ENCODE measurements around the gene SET.

The SET gene

DNA sequence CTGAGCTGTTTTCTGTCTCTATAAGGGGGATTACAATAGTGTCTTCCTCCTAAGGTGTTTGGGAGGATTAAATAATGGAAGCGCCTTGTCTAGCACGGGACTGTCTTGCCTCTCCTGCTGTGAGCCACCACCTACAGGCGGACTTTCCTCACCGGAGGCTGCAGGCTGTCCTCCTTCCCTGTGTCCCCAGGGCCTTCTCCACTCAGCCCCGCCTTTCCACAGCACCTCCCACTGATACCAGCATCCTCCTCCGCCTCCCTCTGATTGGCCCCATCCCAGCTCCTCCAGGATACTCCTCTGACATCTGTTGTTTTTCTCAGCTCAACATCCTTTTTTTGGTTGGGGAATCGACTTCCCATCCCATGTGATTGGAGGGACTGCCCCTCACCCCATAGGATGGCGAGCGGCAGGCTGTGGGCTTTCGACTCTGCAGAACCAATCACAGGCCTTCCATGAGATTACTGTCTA is 35.8 kb downstream of the SET start:
- DNase-seq (ENCODE audit: low read depth): peak; percentile 92
- peak; percentile 4 for TF ChIP-seq CTCF (conservative IDR thresholded peaks at IDR 0.05; ENCODE audit: control insufficient read depth, insufficient read depth, low read depth, low read length)
- peak overlapping the region; percentile 70 for H3K4me3 ChIP-seq (ENCODE audit: control insufficient read depth, low read depth, low read length)

DNA sequence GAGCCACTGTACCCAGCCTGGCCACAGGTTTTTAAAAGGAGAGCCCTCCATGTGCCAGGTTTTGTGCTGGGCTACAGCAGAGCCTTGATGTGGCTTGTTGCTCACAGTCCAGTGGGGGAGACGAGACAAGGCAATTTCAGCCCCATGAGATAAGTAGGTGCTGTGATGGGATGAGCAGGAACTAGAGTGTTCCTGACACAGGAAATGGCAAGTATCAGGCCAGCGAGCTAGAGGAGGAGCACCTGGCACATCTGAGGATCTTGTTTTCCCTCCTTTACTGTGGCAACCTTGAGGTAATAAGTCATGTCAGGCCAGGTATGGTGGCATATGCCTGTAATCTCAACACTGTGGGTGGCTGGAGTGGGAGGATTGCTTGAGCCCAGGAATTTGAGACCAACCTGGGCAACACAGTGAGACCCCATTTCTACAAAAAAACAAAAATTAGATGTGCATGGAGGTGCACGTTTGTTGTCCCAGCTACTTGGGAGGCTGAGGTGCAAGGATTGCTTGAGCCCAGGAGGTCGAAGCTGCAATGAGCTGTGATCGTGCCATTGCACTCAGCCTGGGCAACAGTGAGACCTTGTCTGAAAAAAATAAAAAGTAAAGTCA is 38.7 kb downstream of the SET start:
- H3K4me3 ChIP-seq (ENCODE audit: control insufficient read depth, low read depth, low read length): no peak overlapping the region
- no peak for TF ChIP-seq CTCF (conservative IDR thresholded peaks at IDR 0.05; ENCODE audit: control insufficient read depth, insufficient read depth, low read depth, low read length)
- DNase-seq (ENCODE audit: low read depth): no peak

DNA sequence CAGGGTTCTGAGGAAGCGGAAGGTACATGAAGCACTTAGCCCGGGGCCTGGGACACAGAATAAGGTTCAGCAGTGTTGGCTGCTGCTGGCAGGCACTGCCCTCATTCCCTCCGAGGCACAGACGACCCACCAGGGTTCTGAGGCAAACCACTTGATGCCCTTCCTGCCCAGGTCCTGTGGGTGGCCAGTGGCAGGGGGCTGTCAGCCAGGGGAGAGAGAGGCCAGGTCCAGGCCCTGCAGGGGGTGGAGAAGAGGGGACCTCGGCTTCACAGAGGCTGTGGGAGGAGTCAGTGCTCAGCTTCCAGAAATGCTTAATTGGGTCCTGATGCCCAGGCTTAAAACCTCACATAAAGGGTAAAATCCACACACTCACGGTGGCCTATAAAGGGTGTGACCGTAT is 39.3 kb downstream of the SET start:
- no peak overlapping the region for H3K4me3 ChIP-seq (ENCODE audit: control insufficient read depth, low read depth, low read length)
- no peak for TF ChIP-seq CTCF (conservative IDR thresholded peaks at IDR 0.05; ENCODE audit: control insufficient read depth, insufficient read depth, low read depth, low read length)
- DNase-seq (ENCODE audit: low read depth): no peak

DNA sequence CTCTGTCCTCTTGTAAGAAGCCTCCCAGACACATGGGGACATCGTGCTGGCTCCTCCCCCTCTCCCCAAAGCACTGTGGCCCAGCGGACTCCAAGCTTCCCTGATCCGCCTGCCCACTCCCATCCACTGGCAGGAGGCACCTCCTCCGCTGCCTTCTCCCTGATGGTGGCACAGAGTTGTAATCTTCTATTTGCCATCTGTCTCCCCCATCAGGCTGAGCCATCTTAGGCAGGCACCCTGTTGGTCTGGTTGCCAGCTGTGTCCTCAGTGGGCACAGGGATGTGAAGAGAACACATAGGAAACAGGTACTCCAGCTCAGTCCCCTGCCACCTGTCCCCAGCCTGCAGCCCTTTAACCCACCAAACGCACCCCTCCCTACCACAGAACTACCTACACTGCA is 40.3 kb downstream of the SET start:
- no peak for DNase-seq (ENCODE audit: low read depth)
- no peak overlapping the region for H3K4me3 ChIP-seq (ENCODE audit: control insufficient read depth, low read depth, low read length)
- no peak for TF ChIP-seq CTCF (conservative IDR thresholded peaks at IDR 0.05; ENCODE audit: control insufficient read depth, insufficient read depth, low read depth, low read length)

DNA sequence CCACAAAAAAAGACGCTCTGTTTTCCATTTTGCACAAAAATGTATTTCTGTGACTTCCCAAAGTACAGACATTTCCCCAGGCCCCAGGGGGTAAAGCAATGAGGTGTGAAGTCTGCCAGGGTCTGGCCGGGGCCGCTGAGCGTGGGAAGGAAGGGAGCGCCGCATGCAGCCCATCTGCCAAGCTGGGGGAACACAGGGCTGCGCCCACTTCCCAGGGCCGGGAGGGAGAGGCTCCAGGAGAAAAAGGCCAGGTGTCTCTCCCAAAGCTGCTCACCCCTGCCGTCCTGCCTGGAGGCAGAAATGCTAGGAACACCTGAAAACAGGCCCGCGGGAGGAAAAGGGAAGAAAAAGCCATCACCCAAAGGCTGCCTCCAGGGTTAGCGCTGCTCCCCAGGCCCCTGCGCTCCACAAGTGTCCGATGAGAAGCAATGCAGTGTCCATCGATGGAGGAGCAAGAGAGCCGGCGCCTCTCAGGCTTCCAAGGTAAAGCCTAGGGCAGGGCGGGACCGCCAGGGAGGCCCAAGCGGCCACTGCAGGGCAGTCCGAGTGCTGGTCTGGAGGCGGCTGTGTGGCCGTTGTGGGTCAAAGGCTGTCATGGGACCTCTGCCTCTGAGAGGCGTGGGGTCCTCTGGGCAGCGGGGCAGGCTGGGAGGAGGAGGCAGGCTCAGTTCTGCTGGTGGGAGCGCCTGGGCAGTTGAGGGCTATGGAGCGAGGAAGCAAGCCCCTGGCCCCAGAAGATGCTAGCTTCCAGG is 40.9 kb downstream of the SET start:
- TF ChIP-seq CTCF (conservative IDR thresholded peaks at IDR 0.05; ENCODE audit: control insufficient read depth, insufficient read depth, low read depth, low read length): no peak
- no peak for DNase-seq (ENCODE audit: low read depth)
- no peak overlapping the region for H3K4me3 ChIP-seq (ENCODE audit: control insufficient read depth, low read depth, low read length)

- no peak for DNase-seq (ENCODE audit: low read depth)
- TF ChIP-seq CTCF (conservative IDR thresholded peaks at IDR 0.05; ENCODE audit: control insufficient read depth, insufficient read depth, low read depth, low read length): no peak
- H3K4me3 ChIP-seq (ENCODE audit: control insufficient read depth, low read depth, low read length): no peak overlapping the region
These were observed 42.1 kb downstream of the SET start for GRCh38 chr9:128731093-128731492.
